ENCODE measurements around the gene CACNA1G.

The CACNA1G gene

GRCh38 chr17:50570528-50570927, 10.0 kb downstream of the CACNA1G start:
- H3K36me3 ChIP-seq (ENCODE audit: control insufficient read depth, insufficient read depth, low read length) = no peaks in the 10 kb centered on the region
- no peak for DNase-seq (ENCODE audit: extremely low read depth, insufficient read length)
- H3K27me3 ChIP-seq (replicated peaks; ENCODE audit: control insufficient read depth, insufficient read depth, low read length) = no peaks in the 10 kb centered on the region; the same call in 1 of the 2 replicates
- no peak for TF ChIP-seq CTCF (IDR thresholded peaks at IDR 0.05; ENCODE audit: insufficient read depth, low read length, poor library complexity, severe bottlenecking)
- no peak overlapping the region for H3K4me3 ChIP-seq (replicated peaks; ENCODE audit: low read depth, low read length)

DNA sequence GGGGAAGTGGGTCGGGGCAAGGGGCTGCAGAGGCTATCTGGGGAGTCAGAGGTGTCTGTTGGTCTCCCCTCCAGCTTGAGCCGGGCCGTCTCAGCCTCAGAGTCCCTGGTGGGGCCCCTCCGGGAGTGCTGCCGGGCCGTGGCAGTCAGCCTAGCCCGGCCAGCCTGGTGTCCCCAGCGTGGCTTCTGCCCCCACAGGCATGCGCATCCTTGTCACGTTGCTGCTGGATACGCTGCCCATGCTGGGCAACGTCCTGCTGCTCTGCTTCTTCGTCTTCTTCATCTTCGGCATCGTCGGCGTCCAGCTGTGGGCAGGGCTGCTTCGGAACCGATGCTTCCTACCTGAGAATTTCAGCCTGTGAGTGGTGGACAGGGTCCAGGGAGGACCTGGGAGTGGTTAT, 11.2 kb downstream of the CACNA1G start:
- no peak for TF ChIP-seq CTCF (IDR thresholded peaks at IDR 0.05; ENCODE audit: insufficient read depth, low read length, poor library complexity, severe bottlenecking)
- Histone ChIP-seq H3K27me3 (replicated peaks; ENCODE audit: control insufficient read depth, insufficient read depth, low read length) (no peaks in the 10 kb centered on the region; the same call in 1 of the 2 replicates), H3K4me3 (replicated peaks; ENCODE audit: low read depth, low read length) (no peak overlapping the region), H3K36me3 (ENCODE audit: control insufficient read depth, insufficient read depth, low read length) (no peaks in the 10 kb centered on the region)
- no peak for DNase-seq (ENCODE audit: extremely low read depth, insufficient read length)

DNA sequence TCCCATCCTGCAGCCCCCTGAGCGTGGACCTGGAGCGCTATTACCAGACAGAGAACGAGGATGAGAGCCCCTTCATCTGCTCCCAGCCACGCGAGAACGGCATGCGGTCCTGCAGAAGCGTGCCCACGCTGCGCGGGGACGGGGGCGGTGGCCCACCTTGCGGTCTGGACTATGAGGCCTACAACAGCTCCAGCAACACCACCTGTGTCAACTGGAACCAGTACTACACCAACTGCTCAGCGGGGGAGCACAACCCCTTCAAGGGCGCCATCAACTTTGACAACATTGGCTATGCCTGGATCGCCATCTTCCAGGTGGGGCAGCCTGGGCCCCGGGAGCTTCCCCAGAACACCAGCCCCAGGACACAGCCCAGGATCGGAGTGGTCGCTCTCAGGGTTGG, 12.0 kb downstream of the CACNA1G start:
- no peak for DNase-seq (ENCODE audit: extremely low read depth, insufficient read length)
- TF ChIP-seq CTCF (IDR thresholded peaks at IDR 0.05; ENCODE audit: insufficient read depth, low read length, poor library complexity, severe bottlenecking) = no peak
- Histone ChIP-seq H3K27me3 (replicated peaks; ENCODE audit: control insufficient read depth, insufficient read depth, low read length) (no peaks in the 10 kb centered on the region; the same call in 1 of the 2 replicates), H3K36me3 (ENCODE audit: control insufficient read depth, insufficient read depth, low read length) (no peaks in the 10 kb centered on the region), H3K4me3 (replicated peaks; ENCODE audit: low read depth, low read length) (no peak overlapping the region)

DNA sequence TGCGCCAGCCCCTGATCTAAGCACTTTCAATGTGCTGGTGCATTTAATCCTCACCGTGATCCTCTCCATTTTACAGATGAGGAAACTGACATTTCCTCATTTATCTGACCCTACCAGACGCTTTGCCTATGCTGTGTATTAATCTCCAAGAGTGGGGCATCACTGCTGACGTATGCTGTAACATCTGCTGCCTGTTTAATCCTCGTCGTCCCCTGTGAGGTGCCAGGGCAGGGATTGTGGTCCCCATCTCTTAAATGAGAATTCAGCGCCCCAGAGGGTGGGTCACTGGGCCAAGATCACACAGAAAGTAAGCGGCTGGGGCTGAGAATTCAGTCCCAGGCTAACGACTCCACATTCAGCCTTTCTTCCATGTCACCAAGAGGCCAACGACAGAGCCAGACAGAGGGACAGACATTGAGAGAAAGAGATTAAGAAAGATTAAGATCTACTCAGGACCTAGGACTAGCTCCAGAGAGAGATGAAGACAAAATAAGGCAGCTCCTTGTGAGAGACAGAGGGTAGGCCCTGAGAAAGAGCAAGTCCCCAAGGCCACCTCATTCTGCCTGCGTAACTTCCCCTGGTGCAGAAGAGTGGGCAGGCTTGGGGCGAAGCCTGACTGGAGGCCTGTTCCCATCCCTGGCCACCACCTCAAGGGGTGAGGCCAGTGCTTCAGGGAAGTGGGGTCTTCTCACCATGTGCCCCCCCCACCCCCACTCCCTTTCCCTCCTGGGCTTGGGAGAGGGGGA, 13.5 kb downstream of the CACNA1G start:
- no peak for DNase-seq (ENCODE audit: extremely low read depth, insufficient read length)
- no peak for TF ChIP-seq CTCF (IDR thresholded peaks at IDR 0.05; ENCODE audit: insufficient read depth, low read length, poor library complexity, severe bottlenecking)
- H3K27me3 ChIP-seq (replicated peaks; ENCODE audit: control insufficient read depth, insufficient read depth, low read length) = no peaks in the 10 kb centered on the region; the same call in 1 of the 2 replicates
- H3K4me3 ChIP-seq (replicated peaks; ENCODE audit: low read depth, low read length) = no peak overlapping the region
- H3K36me3 ChIP-seq (ENCODE audit: control insufficient read depth, insufficient read depth, low read length) = no peaks in the 10 kb centered on the region

GRCh38 chr17:50575581-50576210, 15.2 kb downstream of the CACNA1G start:
- Histone ChIP-seq H3K4me3 (replicated peaks; ENCODE audit: low read depth, low read length) (no peak overlapping the region), H3K36me3 (ENCODE audit: control insufficient read depth, insufficient read depth, low read length) (no peaks in the 10 kb centered on the region), H3K27me3 (replicated peaks; ENCODE audit: control insufficient read depth, insufficient read depth, low read length) (no peaks in the 10 kb centered on the region; the same call in 1 of the 2 replicates)
- TF ChIP-seq CTCF (IDR thresholded peaks at IDR 0.05; ENCODE audit: insufficient read depth, low read length, poor library complexity, severe bottlenecking) = no peak
- DNase-seq (ENCODE audit: extremely low read depth, insufficient read length) = no peak

Data from GM06990 (cell line).